ENCODE data around the gene OR1S1.

The OR1S1 gene

DNA sequence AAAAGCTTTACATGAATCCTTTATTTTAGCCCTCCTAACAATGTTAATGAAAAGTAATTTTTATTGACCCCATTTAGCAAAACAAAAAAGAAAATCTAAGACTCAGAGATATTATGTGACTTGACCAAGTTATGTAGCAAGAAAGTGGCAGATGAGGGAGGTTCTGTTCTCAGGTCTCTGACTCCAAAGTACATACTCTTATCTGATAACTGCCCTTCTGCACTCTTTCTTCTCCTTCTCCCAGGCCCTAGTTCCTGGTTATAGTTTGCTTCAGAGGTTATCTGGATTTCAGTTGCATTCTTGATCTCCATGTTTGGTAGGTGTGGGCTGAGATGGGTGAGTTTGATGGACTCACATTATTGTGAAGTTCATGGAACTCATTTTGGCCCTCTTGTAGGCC is 19.1 kb upstream of the OR1S1 start:
- Histone ChIP-seq H3K4me2 (ENCODE audit: low read length) (no peak overlapping the region), H3K79me2 (ENCODE audit: control insufficient read depth, low read length) (no peaks in the 10 kb centered on the region), H3K9me3 (ENCODE audit: control insufficient read depth, insufficient read depth, low read length) (peaks cover 4% of the 10 kb centered on the region; the same call in 1 of the 2 replicates), H3K27me3 (ENCODE audit: control insufficient read depth, low read length) (no peaks in the 10 kb centered on the region), H3K36me3 (ENCODE audit: control insufficient read depth, low read length) (no peaks in the 10 kb centered on the region), H4K20me1 (ENCODE audit: control insufficient read depth, insufficient read depth, low read depth, low read length) (no peaks in the 10 kb centered on the region), H3K27ac (ENCODE audit: low read depth, low read length) (no peak overlapping the region), H3F3A (ENCODE audit: control insufficient read depth, insufficient read depth) (no peaks in the 10 kb centered on the region), H3K9me2 (replicated peaks; ENCODE audit: control insufficient read depth, low read length) (no peaks in the 10 kb centered on the region), H3K4me3 (ENCODE audit: low read length) (no peak overlapping the region), H3K4me1 (ENCODE audit: control insufficient read depth, low read length) (no peaks in the 10 kb centered on the region)
- TF ChIP-seq EZH2phosphoT487 (IDR thresholded peaks at IDR 0.05; ENCODE audit: borderline replicate concordance, low read length), result no peak
- TF ChIP-seq, protein P1, sequence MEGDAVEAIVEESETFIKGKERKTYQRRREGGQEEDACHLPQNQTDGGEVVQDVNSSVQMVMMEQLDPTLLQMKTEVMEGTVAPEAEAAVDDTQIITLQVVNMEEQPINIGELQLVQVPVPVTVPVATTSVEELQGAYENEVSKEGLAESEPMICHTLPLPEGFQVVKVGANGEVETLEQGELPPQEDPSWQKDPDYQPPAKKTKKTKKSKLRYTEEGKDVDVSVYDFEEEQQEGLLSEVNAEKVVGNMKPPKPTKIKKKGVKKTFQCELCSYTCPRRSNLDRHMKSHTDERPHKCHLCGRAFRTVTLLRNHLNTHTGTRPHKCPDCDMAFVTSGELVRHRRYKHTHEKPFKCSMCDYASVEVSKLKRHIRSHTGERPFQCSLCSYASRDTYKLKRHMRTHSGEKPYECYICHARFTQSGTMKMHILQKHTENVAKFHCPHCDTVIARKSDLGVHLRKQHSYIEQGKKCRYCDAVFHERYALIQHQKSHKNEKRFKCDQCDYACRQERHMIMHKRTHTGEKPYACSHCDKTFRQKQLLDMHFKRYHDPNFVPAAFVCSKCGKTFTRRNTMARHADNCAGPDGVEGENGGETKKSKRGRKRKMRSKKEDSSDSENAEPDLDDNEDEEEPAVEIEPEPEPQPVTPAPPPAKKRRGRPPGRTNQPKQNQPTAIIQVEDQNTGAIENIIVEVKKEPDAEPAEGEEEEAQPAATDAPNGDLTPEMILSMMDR (IDR thresholded peaks at IDR 0.05; ENCODE audit: low read depth, low read length, poor library complexity, severe bottlenecking), result no peak

DNA sequence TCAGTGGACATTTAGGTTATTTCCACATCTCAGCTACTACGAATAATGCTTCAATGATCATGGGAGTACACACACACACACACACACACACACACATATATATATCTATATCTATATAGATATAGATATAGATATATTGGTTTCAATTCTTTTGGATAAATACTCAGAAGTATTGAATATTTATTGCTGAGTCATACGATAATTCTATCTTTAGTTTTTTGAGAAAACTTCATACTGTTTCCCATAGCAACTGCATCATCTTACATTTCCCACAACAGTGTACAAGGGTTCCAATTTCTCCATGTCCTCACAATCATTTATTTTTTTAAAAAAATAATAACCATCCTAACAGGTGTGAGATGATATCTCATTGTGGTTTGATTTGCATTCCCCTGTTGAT is 16.6 kb upstream of the OR1S1 start:
- TF ChIP-seq EZH2phosphoT487 (IDR thresholded peaks at IDR 0.05; ENCODE audit: borderline replicate concordance, low read length), result no peak
- TF ChIP-seq, protein P1 (IDR thresholded peaks at IDR 0.05; ENCODE audit: low read depth, low read length, poor library complexity, severe bottlenecking), result no peak

DNA sequence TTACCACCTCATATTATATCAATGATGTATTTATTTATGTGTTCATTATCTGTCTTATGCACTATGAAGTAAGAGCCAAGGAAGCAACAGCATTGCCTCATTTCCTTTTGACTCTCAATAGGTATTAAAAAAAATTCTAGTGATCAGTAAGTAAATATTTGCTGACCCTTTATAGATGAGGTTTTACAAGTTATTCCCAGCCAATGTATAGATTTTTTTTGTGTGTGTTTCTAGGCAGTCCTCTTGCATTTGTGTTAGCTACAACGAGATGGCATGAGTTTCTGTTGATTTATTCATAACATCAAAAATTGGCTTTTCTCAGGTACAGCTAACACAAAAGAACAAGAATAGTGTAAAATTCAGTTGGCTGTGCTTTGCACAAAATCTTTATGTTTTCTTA is 13.2 kb upstream of the OR1S1 start:
- TF ChIP-seq EZH2phosphoT487 (IDR thresholded peaks at IDR 0.05; ENCODE audit: borderline replicate concordance, low read length), result no peak
- TF ChIP-seq, protein P1 (IDR thresholded peaks at IDR 0.05; ENCODE audit: low read depth, low read length, poor library complexity, severe bottlenecking), result no peak
- no peak overlapping the region for H3K4me2 ChIP-seq (ENCODE audit: low read length)

More for the DNA sequence above, 16.6 kb upstream of the OR1S1 start:
- Histone ChIP-seq H3K27ac (ENCODE audit: low read depth, low read length) (no peak overlapping the region), H3K4me2 (ENCODE audit: low read length) (no peak overlapping the region), H3K27me3 (ENCODE audit: control insufficient read depth, low read length) (no peaks in the 10 kb centered on the region), H4K20me1 (ENCODE audit: control insufficient read depth, insufficient read depth, low read depth, low read length) (no peaks in the 10 kb centered on the region), H3K4me3 (ENCODE audit: low read length) (no peak overlapping the region), H3K9me3 (ENCODE audit: control insufficient read depth, insufficient read depth, low read length) (peaks cover 4% of the 10 kb centered on the region; the same call in 1 of the 2 replicates), H3K79me2 (ENCODE audit: control insufficient read depth, low read length) (no peaks in the 10 kb centered on the region), H3K4me1 (ENCODE audit: control insufficient read depth, low read length) (no peaks in the 10 kb centered on the region), H3K9me2 (replicated peaks; ENCODE audit: control insufficient read depth, low read length) (no peaks in the 10 kb centered on the region), H3K36me3 (ENCODE audit: control insufficient read depth, low read length) (no peaks in the 10 kb centered on the region), H3F3A (ENCODE audit: control insufficient read depth, insufficient read depth) (no peaks in the 10 kb centered on the region)

More for the DNA sequence above, 13.2 kb upstream of the OR1S1 start:
- Histone ChIP-seq H3K4me1 (ENCODE audit: control insufficient read depth, low read length) (no peaks in the 10 kb centered on the region), H3F3A (ENCODE audit: control insufficient read depth, insufficient read depth) (no peaks in the 10 kb centered on the region), H3K27me3 (ENCODE audit: control insufficient read depth, low read length) (no peaks in the 10 kb centered on the region), H3K9me3 (ENCODE audit: control insufficient read depth, insufficient read depth, low read length) (peaks cover 4% of the 10 kb centered on the region; the same call in 1 of the 2 replicates), H3K9me2 (replicated peaks; ENCODE audit: control insufficient read depth, low read length) (no peaks in the 10 kb centered on the region), H3K79me2 (ENCODE audit: control insufficient read depth, low read length) (no peaks in the 10 kb centered on the region), H3K36me3 (ENCODE audit: control insufficient read depth, low read length) (no peaks in the 10 kb centered on the region), H3K4me3 (ENCODE audit: low read length) (no peak overlapping the region), H4K20me1 (ENCODE audit: control insufficient read depth, insufficient read depth, low read depth, low read length) (no peaks in the 10 kb centered on the region), H3K27ac (ENCODE audit: low read depth, low read length) (no peak overlapping the region)

Measured in DOHH2 (cell line).